Suprapubic skin (tissue), 4 donors: ENCODE measurements around the gene SP4.

Source experiments
- EP300 ChIP-seq: sonication (generic); formaldehyde crosslinking; IDR thresholded peaks from one replicate; pipeline ENCODE4 v1.6.1; 2017; ENCODE audit warnings: antibody characterized with exemption
- POLR2A ChIP-seq, 2 donors: fragments of 450-650 bp; IDR thresholded peaks; one replicate each; pipeline ENCODE4 v1.6.1; 2017; ENCODE audit warnings: antibody characterized with exemption in 2 of 2, mild to moderate bottlenecking in 2 of 2, moderate library complexity in 2 of 2
- POLR2AphosphoS5 ChIP-seq, 3 donors: sonication (generic); formaldehyde crosslinking; IDR thresholded peaks; one replicate each; pipeline ENCODE4 v1.6.1; 2017; ENCODE audit warnings: antibody characterized with exemption in 3 of 3
- TF ChIP-seq, protein P1 (sequence below), 2 donors: fragments of 200-600 bp in 1 of 2; fragments of 450-650 bp in 1 of 2; sonication (generic) in 1 of 2; IDR thresholded peaks; one replicate each; pipeline ENCODE4 v1.5.1; 2016 to 2019; ENCODE audit warnings: antibody characterized with exemption in 2 of 2, mild to moderate bottlenecking in 1 of 2, moderate library complexity in 1 of 2

DNA sequence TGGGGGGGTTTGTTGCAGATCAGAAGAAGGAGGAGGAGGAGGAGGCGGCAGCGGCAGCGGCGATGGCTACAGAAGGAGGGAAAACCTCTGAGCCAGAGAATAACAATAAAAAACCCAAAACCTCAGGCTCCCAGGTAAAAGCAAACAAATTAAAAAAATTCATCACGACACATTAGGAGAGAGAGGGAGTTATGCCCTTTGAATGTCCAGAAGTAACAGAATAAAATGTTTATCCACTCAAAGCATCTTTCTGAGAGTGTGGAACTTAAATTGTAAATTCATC is 717 bp downstream of the SP4 start:
- TF ChIP-seq POLR2A (IDR thresholded peaks at IDR 0.05) (no peak), POLR2AphosphoS5 (IDR thresholded peaks at IDR 0.05) (no peak), EP300 (no peak)
- TF ChIP-seq, protein P1, sequence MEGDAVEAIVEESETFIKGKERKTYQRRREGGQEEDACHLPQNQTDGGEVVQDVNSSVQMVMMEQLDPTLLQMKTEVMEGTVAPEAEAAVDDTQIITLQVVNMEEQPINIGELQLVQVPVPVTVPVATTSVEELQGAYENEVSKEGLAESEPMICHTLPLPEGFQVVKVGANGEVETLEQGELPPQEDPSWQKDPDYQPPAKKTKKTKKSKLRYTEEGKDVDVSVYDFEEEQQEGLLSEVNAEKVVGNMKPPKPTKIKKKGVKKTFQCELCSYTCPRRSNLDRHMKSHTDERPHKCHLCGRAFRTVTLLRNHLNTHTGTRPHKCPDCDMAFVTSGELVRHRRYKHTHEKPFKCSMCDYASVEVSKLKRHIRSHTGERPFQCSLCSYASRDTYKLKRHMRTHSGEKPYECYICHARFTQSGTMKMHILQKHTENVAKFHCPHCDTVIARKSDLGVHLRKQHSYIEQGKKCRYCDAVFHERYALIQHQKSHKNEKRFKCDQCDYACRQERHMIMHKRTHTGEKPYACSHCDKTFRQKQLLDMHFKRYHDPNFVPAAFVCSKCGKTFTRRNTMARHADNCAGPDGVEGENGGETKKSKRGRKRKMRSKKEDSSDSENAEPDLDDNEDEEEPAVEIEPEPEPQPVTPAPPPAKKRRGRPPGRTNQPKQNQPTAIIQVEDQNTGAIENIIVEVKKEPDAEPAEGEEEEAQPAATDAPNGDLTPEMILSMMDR (IDR thresholded peaks at IDR 0.05): no peak
